HG03378 (cell line): Measurements from ENCODE around the gene C2CD5.

ENCODE experiments used
- ATAC-seq: cut with Tn5 transposase; IDR thresholded peaks from one replicate; pipeline ENCODE4 v1.9.1; 2021; ENCODE audit warnings: mild to moderate bottlenecking, moderate library complexity; ENCODE audit not compliant: unreplicated experiment

Gene C2CD5

DNA sequence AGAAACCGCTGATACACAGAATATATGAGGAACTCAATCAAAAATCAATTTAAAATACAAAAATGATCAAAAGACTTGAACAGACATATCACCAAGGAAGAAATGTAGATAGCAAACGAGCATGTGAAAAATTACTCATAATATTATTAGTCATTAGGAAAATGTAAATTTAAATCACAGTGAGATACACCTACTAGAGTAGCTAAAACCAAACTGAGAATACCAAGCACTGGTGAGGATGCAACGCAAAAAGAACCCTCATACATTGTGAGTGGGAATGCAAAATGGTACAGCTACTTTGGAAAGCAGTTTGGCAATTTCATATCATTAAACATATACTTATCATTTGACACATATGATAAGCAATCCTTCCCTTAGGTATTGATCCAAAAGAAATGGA is 108.8 kb downstream of the C2CD5 start:
- ATAC-seq, result no peak

DNA sequence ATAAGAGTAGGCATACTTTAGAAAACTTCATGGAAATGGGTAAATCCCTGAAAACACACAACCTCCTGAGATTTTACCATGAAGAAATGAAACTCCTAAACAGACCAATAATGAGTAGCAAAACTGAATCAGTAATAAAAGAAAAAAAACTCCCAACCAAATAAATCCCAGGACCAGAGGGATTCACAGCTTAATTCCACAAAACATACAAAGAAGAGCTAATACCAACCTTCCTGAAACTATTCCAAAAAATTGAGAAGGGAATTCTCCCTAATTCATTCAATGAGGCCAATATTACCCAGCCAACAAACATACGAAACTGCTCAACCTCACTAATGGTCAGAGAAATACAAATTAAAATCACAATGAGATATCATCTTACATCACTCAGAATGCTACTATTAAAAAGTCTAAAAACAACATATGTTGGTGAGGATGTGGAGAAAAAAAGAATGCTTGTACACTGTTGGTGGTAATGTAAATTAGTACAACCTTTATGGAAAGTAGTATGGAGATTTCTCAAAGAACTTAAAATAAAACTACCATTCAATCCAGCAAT is 112.6 kb downstream of the C2CD5 start:
- ATAC-seq, result peak; percentile 76

DNA sequence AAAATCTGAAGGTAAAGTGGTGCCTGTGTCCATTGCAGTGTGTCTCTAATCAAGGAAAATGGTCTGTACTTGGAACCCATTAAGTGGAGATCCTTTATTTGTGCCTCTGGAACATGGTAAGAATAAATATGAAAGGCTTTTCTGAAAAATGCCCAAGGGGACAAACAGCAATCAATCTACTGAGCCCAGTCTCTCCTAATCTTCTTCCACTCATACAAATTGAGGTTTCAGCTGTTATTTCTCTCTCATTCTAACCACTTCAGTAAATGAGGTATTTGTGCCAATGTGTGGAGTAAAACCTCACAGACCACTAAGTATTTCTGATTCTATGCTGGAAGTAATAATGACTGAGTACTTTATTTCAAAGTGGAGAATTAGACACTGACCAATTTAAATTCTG is 127.5 kb downstream of the C2CD5 start:
- no peak for ATAC-seq

DNA sequence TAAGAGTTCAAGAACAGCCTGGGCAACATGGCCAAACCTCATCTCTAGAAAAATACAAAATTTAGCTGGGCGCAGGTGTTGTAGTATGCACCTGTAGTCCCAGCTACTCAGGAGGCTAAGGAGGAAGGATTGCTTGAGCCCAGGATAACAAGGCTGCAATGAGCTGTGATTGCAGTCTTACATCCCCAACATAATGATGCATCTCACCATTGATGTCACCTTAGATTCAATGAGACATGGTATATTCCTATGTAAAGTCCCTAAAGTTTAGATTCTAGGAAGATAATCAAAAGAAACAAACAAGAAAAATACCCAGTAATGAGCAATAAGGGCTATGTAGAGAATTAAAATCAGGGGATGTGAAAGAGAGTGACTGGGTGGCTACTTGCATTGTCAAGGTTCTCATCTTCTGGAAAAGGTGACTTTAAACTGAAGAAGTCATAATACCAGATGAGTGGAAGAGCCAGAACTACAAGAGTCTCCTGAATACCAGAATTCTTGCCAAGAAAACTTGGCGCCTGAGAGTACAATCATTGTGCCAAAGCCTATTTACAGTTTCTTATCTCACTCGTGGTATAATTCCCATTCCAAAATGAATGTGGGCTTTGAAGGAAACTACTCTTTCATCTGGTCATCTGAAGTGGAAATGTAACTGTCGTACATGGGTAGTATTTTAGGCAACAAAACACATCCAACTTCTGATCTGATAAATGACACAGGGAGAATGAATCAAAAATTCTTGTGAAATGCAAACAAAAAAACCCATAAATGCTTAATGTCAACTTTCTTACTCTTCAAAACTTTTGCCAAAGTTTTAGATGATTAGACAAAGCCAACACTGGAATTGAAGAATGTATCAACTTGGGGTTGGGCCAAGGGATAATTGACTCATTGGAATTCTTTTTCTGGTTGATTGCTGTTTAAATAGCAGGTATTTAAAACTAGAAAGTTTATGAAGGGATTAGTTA is 128.7 kb downstream of the C2CD5 start:
- ATAC-seq, result no peak

DNA sequence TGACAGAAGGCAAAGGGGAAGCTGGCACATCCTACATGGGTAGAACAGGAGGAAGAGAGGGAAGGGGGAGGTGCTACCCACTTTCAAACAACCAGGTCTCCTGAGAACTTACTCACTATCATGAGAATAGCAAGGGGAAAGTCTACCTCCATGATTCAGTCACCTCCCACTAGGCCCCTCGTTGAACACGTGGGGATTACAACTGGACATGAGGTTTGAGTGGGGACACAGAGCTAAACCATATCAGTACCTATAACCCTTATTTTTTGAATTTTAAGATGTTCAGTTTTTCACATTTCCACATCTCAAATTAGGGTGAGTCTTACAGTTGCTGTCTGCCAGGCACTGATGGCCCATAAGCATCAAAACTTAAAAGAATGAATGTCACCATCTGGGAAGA is 129.6 kb downstream of the C2CD5 start:
- no peak for ATAC-seq

DNA sequence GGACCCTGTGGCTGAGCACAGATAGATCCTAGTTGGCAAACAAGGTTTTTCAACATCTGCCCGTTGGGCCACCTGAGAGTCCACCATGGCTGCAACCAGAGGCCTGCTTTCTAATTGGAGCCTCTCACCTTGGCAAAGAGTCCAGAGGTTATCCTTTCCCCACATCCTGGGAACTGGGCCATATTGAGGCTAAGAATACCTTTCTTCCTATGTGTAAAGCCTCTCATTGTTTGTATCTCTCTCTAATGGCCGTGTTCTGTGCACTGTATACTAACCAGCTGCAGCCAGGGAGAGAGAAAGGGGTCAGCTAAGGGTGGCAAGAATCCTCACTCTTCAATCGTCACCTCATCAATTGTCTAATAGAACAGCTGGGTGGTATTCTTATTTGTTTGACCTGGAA is 130.8 kb downstream of the C2CD5 start:
- ATAC-seq, result no peak

DNA sequence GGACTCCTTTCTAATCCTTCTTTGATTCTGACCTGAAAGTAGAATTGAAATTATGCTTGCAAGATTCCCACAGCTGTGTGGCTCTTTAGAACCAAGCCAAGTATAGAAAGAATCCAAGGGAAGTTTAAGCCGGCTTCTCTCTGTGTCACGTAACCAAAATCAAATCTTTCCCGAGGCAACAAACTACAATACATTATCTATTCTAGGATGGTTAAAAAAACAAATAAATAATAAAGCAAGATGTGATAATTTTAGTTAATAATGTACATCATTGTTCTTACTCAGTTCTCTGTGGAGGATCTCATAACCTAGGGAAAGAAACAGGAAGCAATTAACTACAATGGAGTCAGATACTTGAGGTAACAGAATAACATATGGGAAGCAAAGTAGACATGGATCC is 131.8 kb downstream of the C2CD5 start:
- ATAC-seq, result no peak

DNA sequence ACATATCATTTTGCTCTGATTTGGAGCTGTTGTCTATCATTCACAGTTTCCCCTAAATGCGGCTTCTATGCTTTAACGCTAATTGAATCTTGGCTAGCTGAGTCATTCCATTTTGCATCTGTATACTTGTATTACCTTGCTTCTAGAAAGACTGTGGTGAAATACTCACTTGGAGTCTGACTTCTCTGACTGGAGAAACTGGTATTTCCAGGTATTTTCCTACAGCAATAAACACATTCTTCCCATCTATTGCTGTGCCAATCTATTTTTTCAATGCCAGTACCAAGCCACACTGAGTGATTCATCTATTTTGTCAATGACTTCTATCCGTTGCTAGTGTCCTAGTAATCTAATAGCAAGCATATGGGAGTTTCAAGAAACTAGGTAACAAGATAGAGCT is 133.9 kb downstream of the C2CD5 start:
- ATAC-seq, result no peak

DNA sequence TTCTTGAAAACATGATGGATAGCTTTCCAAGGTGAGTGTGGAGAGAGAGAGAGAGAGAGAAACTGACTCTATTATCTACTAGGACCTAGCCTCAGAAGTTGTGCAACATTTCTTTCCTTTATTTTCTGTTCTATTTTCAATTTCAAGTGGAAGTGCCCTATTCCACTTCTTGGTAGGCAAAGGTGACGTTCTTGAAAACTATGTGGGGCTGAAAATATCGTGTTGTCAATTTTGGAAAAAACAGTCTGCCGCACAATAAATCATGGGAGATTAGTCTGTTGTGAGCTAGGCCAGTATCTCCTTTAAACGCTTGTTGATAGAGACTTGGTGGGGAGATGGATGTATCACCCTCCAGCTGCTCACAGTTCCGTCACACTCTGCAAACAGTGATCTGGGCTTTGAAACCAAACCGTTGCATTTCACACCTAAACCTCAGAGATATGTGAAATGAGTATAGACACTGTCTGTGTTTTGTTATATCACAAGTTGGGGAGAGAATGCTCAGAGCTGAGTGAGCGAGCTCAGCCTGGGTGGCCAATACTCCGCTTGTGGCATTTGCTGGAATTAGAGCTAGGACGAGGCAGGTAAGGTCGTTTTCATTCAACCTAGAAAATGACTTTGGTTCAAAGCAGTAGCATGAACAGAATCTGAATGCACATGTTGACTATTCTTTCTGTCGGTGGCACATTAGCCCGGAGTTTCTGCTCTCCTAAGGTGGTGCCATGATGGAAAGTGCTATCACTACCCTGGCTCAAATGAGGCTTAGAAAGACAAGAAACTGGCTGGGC is 134.8 kb downstream of the C2CD5 start:
- ATAC-seq, result peak; percentile 97

DNA sequence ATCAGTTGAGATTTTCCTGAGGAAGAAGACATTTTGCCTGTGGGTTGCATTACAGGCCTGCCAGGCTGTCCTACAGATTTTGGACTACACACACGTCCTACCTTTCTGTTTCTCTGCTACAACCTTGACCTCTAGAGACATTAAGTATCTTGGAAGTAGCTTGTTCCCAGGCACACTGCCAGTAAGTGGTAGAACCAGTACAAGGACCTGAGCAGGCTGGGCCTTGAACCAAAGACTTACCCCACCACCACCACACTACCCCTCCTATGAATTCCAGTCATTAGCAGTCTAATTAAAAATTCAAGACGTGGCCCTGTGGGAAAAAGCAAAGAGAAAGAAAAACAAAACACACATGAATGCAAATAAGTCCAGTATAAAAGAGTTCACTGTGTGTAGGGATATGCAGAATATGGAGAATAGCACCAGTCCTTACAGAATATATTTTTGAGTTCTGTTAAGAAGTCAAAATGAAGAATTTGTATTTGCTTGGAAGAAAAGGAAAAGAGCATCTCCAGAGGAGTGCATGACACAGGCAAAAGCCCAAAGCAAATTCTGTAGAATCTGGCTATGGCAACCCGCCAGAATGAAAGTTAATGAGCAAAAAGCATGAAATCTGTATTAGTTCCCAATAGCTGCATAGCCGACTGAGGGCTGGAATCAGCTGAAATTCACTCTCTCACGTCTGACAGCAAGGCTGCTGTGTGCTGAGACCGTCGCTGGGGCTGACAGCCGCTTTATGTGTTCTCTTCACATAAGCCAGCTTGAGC is 135.5 kb downstream of the C2CD5 start:
- no peak for ATAC-seq

DNA sequence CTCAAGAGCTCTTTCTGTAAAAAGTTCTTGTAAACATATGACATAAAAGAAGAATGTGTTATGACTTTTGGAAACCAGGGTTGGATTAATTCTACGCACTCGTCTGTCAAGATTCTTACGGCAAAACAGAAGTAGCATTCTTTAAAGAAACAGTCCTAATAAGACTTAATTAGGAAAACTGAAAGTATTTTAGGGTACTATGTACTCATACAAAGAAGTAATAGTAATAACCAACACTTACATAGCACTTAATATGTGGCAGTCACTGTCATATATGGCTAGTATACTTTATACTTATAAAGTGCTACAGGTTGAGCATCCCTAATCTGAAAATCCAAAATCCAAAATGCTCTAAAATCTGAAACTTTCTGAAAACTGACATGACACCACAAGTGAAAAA is 136.9 kb downstream of the C2CD5 start:
- ATAC-seq, result no peak

DNA sequence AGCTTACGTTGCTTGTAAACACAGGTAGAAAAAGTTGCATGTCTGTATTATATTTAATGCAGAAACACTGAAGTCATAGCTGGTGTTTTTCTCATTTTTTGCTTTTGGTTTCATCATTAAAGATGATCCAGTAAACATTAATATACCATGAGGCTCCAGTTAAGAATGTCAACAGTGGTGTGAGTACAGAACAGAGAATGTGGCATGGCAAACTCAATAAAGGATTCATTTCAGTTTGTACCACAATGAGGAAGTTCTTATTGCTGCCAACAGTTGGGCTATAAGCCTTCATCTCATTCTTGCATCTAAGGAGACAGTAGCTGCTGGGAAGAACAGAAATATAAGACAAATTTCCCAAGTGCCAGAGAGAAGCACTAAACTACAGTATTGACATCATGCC is 137.7 kb downstream of the C2CD5 start:
- peak; percentile 53 for ATAC-seq

DNA sequence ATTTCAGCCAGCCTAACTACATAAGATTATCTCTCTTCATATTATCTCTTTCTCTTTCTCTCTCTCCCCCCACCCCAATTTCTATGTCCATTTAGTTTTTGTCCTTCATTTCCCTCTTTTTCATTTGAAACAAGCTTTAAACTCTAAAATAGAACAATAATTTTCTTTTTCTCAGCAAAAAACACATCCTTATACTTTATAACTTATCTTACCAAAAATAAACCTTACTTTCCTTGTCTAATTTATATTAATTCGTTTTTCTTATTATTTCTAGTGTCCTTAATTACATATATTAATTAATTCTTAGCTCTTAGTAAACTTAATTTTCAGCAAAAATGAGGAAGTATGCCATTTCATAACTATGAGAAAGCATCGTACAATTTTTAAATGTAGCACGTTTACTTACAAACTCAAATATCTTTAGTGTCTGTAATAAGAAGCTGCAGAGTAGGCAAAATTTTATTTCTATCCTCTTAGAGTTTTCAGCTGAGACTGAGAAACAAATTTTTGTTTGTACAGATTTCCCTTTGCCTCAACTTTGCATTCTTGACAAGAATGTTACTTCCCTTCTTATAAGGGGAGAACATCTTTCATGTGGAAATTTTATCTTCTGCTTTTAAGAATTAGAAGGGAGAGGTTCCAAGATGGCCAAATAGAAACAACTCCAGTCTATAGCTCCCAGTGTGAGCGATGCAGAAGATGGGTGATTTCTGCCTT is 144.7 kb downstream of the C2CD5 start:
- no peak for ATAC-seq
